Activated CD8-positive, alpha-beta T cell treated with anti-CD3 and anti-CD28 coated beads, Interleukin-2, amount 10 ng/mL, durations not matched to agents 7 days and 5 days (primary cell): ENCODE results near the gene ELAVL2. TPM values are rescaled to one million over a fixed set of nuclear protein-coding genes. Genes with fewer than 3 reads are reported as not detected.
"Not testable (repeated sequence)": the region's sequence is repeated elsewhere in the genome, so short reads cannot be mapped to it uniquely, and the experiment has no call there.

ENCODE experiments used
- ATAC-seq: fragments of 150-1000 bp; cut with Tn5 transposase; one replicate; pipeline ENCODE4 v1.10.0; 2021; ENCODE audit warnings: moderate library complexity
- CTCF ChIA-PET: fragments of 350-600 bp; sonication (Branson Sonifier 250); formaldehyde crosslinking; loops from one replicate; lab custom pipeline; 2021; ENCODE audit warnings: antibody characterized with exemption; lab: Charles Lee
- POLR2A ChIA-PET: fragments of 350-600 bp; sonication (Branson Sonifier 250); formaldehyde crosslinking; loops from one replicate; lab custom pipeline; 2021; ENCODE audit warnings: antibody characterized with exemption; lab: Charles Lee
- DNase-seq: peaks from one replicate; pipeline ENCODE4 v3.0.0-alpha.2; 2020
- H3K27ac Mint-ChIP-seq: one replicate; pipeline ENCODE4 v1.8.0; 2021; ENCODE audit warnings: mild to moderate bottlenecking, mixed read lengths
- H3K27me3 Mint-ChIP-seq: one replicate; pipeline ENCODE4 v1.8.0; 2021; ENCODE audit warnings: low read depth, mixed read lengths
- H3K36me3 Mint-ChIP-seq: one replicate; pipeline ENCODE4 v1.8.0; 2021; ENCODE audit warnings: low read depth, mixed read lengths
- H3K4me1 Mint-ChIP-seq: one replicate; pipeline ENCODE4 v1.8.0; 2021; ENCODE audit warnings: low read depth, mixed read lengths
- H3K4me3 Mint-ChIP-seq: one replicate; pipeline ENCODE4 v1.8.0; 2021; ENCODE audit warnings: mild to moderate bottlenecking, mixed read lengths
- H3K9me3 Mint-ChIP-seq: one replicate; pipeline ENCODE4 v1.8.0; 2022; ENCODE audit warnings: mixed read lengths; ENCODE audit not compliant: insufficient read depth
- total RNA-seq, 2 experiments: library from RNA; stranded (reverse); gene quantifications; one replicate each; pipeline ENCODE4 v1.2.3, GENCODE V29; 2021

Gene ELAVL2
- total RNA-seq, 2 experiments from 2014 or later = not detected

- ATAC-seq (no peak), DNase-seq (no peak)
- POLR2A ChIA-PET = no interaction called here
- no peaks in the 10 kb centered on the region for H3K36me3 Mint-ChIP-seq
- H3K27ac Mint-ChIP-seq = no peak overlapping the region
- no peaks in the 10 kb centered on the region for H3K4me1 Mint-ChIP-seq
- peaks cover 4% of the 10 kb centered on the region for H3K9me3 Mint-ChIP-seq
- no peaks in the 10 kb centered on the region for H3K27me3 Mint-ChIP-seq
- no peak overlapping the region for H3K4me3 Mint-ChIP-seq
- CTCF ChIA-PET = no interaction called here
Measured at GRCh38 chr9:23728736-23729135, 97.3 kb downstream of the ELAVL2 start.

DNA sequence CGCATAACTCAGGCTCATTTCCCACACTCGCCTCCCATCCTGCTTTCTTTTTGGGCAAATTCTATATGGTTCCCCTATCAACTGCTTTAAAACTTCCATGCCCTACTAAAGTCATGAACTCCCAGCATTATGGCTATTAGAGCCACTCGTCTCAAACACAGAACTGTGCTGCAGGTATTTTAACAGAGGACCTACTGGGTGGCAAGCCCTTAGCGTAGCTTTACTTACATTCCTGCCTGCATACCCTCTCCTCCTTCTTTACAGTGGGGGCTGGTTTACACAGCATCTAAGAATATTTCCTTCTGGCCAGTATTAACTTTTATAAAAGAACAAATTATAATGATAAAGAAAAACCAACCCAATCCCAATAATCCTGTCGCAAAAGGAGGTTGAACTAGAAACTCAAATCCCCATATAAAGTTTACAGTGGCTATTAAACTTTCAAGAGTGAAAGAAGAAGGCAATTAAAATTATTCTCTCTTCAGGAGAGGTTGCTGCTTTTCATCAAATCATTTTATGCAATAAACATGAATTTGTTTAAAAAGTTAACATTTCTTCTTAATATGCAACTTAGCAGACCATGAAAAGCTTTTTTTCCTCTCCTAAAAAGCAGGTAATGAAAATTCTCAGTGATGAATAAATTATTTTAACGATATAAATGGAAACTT, 100.6 kb downstream of the ELAVL2 start:
- Mint-ChIP-seq H3K27ac (no peak overlapping the region), H3K9me3 (peaks cover 4% of the 10 kb centered on the region), H3K4me3 (no peak overlapping the region), H3K27me3 (no peaks in the 10 kb centered on the region), H3K36me3 (no peaks in the 10 kb centered on the region), H3K4me1 (no peaks in the 10 kb centered on the region)
- POLR2A ChIA-PET = no interaction called here
- CTCF ChIA-PET = no interaction called here
- DNase-seq (no peak), ATAC-seq (no peak)

GRCh38 chr9:23723672-23724071, 102.4 kb downstream of the ELAVL2 start:
- no peaks in the 10 kb centered on the region for H3K4me1 Mint-ChIP-seq
- CTCF ChIA-PET = no interaction called here
- no peak overlapping the region for H3K4me3 Mint-ChIP-seq
- H3K9me3 Mint-ChIP-seq = peaks cover 4% of the 10 kb centered on the region
- POLR2A ChIA-PET = no interaction called here
- no peak for DNase-seq
- H3K36me3 Mint-ChIP-seq = no peaks in the 10 kb centered on the region
- no peak for ATAC-seq
- no peaks in the 10 kb centered on the region for H3K27me3 Mint-ChIP-seq
- no peak overlapping the region for H3K27ac Mint-ChIP-seq

DNA sequence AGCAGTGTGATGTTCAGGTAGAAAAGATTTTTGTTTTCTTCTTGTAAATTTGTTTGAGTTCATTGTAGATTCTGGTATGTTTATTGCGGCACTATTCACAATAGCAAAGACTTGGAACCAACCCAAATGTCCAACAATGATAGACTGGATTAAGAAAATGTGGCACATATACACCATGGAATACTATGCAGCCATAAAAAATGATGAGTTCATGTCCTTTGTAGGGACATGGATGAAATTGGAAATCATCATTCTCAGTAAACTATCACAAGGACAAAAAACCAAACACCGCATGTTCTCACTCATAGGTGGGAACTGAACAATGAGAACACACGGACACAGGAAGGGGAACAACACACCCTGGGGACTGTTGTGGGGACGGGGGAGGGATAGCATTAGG, 103.0 kb downstream of the ELAVL2 start:
- H3K4me1 Mint-ChIP-seq, DNase-seq, H3K4me3 Mint-ChIP-seq, H3K27ac Mint-ChIP-seq, H3K9me3 Mint-ChIP-seq, ATAC-seq, H3K27me3 Mint-ChIP-seq, POLR2A ChIA-PET, H3K36me3 Mint-ChIP-seq: not testable (repeated sequence)
- CTCF ChIA-PET = interaction anchor here (0.7 kb wide), 1 partner anchor 13 kb away, joined by 3 read pairs; no protein-coding TSS in a partner anchor

DNA sequence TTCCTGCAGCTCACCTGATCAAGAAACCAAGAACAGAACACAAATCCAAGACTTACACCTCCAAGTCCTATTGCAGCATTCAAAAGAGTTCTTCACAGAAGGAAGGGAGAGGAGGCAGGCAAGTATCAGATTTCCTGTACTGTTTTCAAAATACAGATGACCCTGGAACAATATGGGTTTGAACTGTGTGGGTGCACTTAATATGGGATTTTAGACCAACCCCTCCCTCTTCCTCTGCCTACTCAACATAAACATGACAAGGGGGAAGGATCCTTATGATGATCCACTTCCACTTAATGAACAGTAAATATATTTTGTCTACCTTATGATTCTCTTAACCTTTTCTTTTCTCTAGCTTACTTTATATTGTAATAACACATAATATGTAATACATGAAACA, 104.6 kb downstream of the ELAVL2 start:
- ATAC-seq (no peak), DNase-seq (no peak)
- H3K36me3 Mint-ChIP-seq = no peaks in the 10 kb centered on the region
- H3K9me3 Mint-ChIP-seq = peaks cover 7% of the 10 kb centered on the region
- ChIA-PET CTCF (no interaction called here), POLR2A (no interaction called here)
- H3K27ac Mint-ChIP-seq = no peak overlapping the region
- H3K27me3 Mint-ChIP-seq = no peaks in the 10 kb centered on the region
- H3K4me1 Mint-ChIP-seq = no peaks in the 10 kb centered on the region
- no peak overlapping the region for H3K4me3 Mint-ChIP-seq

DNA sequence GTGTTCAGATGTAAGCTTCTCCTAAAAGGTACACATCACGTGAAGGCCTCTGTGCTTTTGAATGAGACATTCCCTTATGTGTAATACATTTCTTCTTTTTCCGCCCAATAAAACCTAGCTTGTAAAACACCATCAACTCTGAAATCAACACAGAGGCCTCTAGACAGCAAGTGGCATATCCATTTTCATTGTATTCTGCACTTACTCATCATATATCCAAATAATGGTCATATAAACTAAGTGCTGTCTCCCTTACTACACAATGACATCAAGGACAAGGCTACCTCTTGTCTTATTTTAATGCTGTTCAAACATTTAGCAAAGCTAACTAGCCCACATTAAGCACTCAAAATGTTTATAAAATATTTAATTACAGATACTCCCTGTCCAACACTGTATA, 108.5 kb downstream of the ELAVL2 start:
- no peak for ATAC-seq
- H3K4me1 Mint-ChIP-seq = no peaks in the 10 kb centered on the region
- H3K27ac Mint-ChIP-seq = no peak overlapping the region
- POLR2A ChIA-PET = no interaction called here
- no peaks in the 10 kb centered on the region for H3K36me3 Mint-ChIP-seq
- no peak overlapping the region for H3K4me3 Mint-ChIP-seq
- no peaks in the 10 kb centered on the region for H3K27me3 Mint-ChIP-seq
- CTCF ChIA-PET = no interaction called here
- peaks cover 9% of the 10 kb centered on the region for H3K9me3 Mint-ChIP-seq
- no peak for DNase-seq

DNA sequence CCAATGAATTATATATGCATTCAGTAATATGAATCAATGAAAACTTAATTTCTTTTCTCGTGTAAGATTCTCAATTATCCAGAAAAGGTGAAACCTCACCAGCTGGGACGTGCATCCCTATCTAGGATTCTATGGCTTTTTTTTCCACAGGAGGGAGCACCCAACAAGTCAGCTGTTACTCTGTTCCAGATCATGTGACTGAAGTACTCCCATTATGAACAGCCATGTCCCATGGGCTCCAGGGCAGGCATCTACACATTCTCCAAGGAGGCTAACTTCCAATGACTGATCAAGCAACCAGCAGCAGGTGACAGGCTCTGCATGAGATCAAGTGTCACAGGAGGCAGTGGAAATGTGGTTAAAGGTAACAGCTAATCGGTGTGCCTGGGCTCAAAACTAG, 118.8 kb downstream of the ELAVL2 start:
- Mint-ChIP-seq H3K36me3 (no peaks in the 10 kb centered on the region), H3K27me3 (no peaks in the 10 kb centered on the region), H3K4me3 (no peak overlapping the region), H3K27ac (no peak overlapping the region), H3K9me3 (peaks cover 9% of the 10 kb centered on the region), H3K4me1 (no peaks in the 10 kb centered on the region)
- ATAC-seq (no peak), DNase-seq (no peak)
- ChIA-PET CTCF (no interaction called here), POLR2A (no interaction called here)

- ATAC-seq = no peak
- CTCF ChIA-PET = no interaction called here
- H3K4me1 Mint-ChIP-seq = no peaks in the 10 kb centered on the region
Measured at GRCh38 chr9:23702311-23702922, 123.6 kb downstream of the ELAVL2 start.

DNA sequence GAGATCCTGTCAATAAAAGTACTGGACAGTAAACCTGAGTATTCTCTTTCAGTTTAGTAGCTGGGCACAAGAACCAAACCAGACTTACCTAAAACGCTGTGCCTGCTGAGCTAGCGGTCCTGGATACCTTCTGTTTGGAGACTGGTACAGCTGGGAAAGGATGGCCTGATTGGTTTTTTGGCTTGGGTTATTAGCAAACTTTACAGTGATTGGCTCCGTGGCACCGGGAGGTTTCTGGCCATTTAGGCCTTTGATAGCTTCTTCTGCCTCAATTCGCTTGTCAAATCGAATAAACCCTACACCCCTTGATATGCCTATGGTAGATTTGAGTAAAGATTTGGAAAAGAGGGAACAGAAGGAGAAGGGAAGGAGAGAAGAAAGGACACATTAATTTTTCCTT, 124.7 kb downstream of the ELAVL2 start:
- no peaks in the 10 kb centered on the region for H3K27me3 Mint-ChIP-seq
- no peaks in the 10 kb centered on the region for H3K9me3 Mint-ChIP-seq
- no peak overlapping the region for H3K27ac Mint-ChIP-seq
- H3K4me3 Mint-ChIP-seq = no peak overlapping the region
- ChIA-PET POLR2A (no interaction called here), CTCF (no interaction called here)
- H3K36me3 Mint-ChIP-seq = no peaks in the 10 kb centered on the region
- DNase-seq = no peak
- no peak for ATAC-seq
- H3K4me1 Mint-ChIP-seq = no peaks in the 10 kb centered on the region

More at GRCh38 chr9:23702311-23702922, 123.6 kb downstream of the ELAVL2 start:
- H3K9me3 Mint-ChIP-seq = peaks cover 6% of the 10 kb centered on the region
- no peak for DNase-seq
- no peaks in the 10 kb centered on the region for H3K27me3 Mint-ChIP-seq
- no peaks in the 10 kb centered on the region for H3K36me3 Mint-ChIP-seq
- H3K27ac Mint-ChIP-seq = no peak overlapping the region
- POLR2A ChIA-PET = no interaction called here
- no peak overlapping the region for H3K4me3 Mint-ChIP-seq

DNA sequence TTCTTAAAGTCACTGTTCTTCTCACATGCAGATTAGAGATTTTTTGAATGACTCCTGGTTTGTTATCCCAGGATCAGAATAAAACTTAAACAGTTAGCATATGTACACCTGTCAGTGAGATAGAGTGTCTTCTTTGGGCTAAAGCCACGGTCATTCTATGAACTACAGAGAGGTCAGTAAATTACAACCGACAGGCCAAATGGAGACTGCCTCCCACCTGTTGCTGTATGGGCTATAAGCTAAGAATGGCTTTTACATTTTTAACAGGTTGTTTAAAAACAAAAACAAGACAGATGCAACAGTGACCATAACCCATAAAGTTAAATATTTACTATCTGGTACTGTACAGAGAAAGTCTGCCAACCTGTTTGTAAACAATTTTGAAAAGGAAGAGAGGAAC, 125.7 kb downstream of the ELAVL2 start:
- Mint-ChIP-seq H3K27ac (no peak overlapping the region), H3K9me3 (peaks cover 6% of the 10 kb centered on the region), H3K27me3 (no peaks in the 10 kb centered on the region), H3K4me1 (no peaks in the 10 kb centered on the region), H3K4me3 (no peak overlapping the region), H3K36me3 (no peaks in the 10 kb centered on the region)
- CTCF ChIA-PET = no interaction called here
- POLR2A ChIA-PET = no interaction called here
- no peak for ATAC-seq
- DNase-seq = no peak

- Mint-ChIP-seq H3K4me3 (no peak overlapping the region), H3K4me1 (no peaks in the 10 kb centered on the region), H3K27ac (no peak overlapping the region), H3K36me3 (no peaks in the 10 kb centered on the region), H3K27me3 (no peaks in the 10 kb centered on the region), H3K9me3 (peaks cover 6% of the 10 kb centered on the region)
- ChIA-PET POLR2A (no interaction called here), CTCF (no interaction called here)
- ATAC-seq (no peak), DNase-seq (no peak)
Measured at GRCh38 chr9:23698161-23698560, 127.9 kb downstream of the ELAVL2 start.

DNA sequence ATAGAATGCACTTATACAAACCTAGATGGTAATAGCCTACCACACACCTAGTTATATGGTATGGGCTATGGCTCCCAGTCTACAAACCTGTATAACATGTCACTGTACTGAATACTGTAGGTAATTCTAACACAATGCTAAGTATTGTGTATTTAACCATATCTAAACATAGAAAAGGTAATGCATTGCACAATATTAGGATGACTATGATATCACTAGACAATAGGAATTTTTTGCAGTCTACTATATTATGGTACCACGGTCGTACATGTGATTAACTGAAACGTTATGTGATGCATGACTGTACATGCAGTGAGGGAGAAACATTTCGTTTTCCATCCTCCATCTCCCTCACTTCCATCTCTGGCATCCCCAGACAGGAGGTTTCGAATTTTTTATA, 130.5 kb downstream of the ELAVL2 start:
- H3K27me3 Mint-ChIP-seq = no peaks in the 10 kb centered on the region
- ChIA-PET CTCF (no interaction called here), POLR2A (no interaction called here)
- DNase-seq = no peak
- no peaks in the 10 kb centered on the region for H3K4me1 Mint-ChIP-seq
- H3K27ac Mint-ChIP-seq = no peak overlapping the region
- no peak overlapping the region for H3K4me3 Mint-ChIP-seq
- no peak for ATAC-seq
- H3K36me3 Mint-ChIP-seq = no peaks in the 10 kb centered on the region
- peaks cover 6% of the 10 kb centered on the region for H3K9me3 Mint-ChIP-seq
